HEK293 (cell line): ENCODE results near the gene HDAC8.

Experiments
- CTCF ChIA-PET: fragments of 350-600 bp; formaldehyde crosslinking; extraction: SDS; loops from one replicate; lab custom pipeline; 2021; ENCODE audit warnings: antibody characterized with exemption; lab: Yijun Ruan, JAX
- POLR2A ChIA-PET: fragments of 300-600 bp; formaldehyde crosslinking; extraction: SDS; loops from one replicate; lab custom pipeline; 2020; ENCODE audit warnings: antibody characterized with exemption, inconsistent platforms; lab: Yijun Ruan, JAX
- H3K27ac ChIP-seq: fragments of 200-500 bp; sonication (Bioruptor generic); 2 replicates; pipeline ENCODE4 v1.5.1; 2014; ENCODE audit warnings: low read depth, low read length, control low read depth, inconsistent platforms; ENCODE audit errors: extremely low read depth
- H3K36me3 ChIP-seq, 2 experiments: fragments of 200-500 bp in 1 of 2; sonication (Bioruptor generic) in 1 of 2; 1 replicate in 1 of 2; 2 replicates in 1 of 2; pipeline ENCODE4 v1.5.1; 2014 to 2017; ENCODE audit warnings: inconsistent platforms in 2 of 2, low read length in 2 of 2; ENCODE audit not compliant: control insufficient read depth in 2 of 2, insufficient read depth in 1 of 2
- H3K4me1 ChIP-seq: fragments of 200-500 bp; sonication (Bioruptor generic); 2 replicates; pipeline ENCODE4 v1.5.1; 2014; ENCODE audit warnings: mild to moderate bottlenecking, low read length, inconsistent platforms; ENCODE audit not compliant: control insufficient read depth, insufficient read depth
- H3K4me3 ChIP-seq: 2 replicates; pipeline ENCODE4 v1.5.1; 2011; ENCODE audit warnings: low read depth, mild to moderate bottlenecking, control low read depth, low read length, moderate library complexity
- H3K9me3 ChIP-seq: fragments of 200-500 bp; sonication (Bioruptor generic); 2 replicates; pipeline ENCODE4 v1.5.1; 2014; ENCODE audit warnings: low read depth, low read length, inconsistent platforms; ENCODE audit not compliant: control insufficient read depth, insufficient read depth
- BCL11B ChIP-seq: fragments of 450-650 bp; formaldehyde crosslinking; IDR thresholded peaks from 2 replicates; pipeline ENCODE4 v1.5.1; 2016; ENCODE audit warnings: low read depth, missing biosample characterization, missing genetic modification characterization
- GLIS1 ChIP-seq: fragments of 450-650 bp; formaldehyde crosslinking; IDR thresholded peaks from 2 replicates; pipeline ENCODE4 v1.5.1; 2016; ENCODE audit warnings: missing biosample characterization, missing genetic modification characterization
- HOXA7 ChIP-seq: sonication (generic); formaldehyde crosslinking; IDR thresholded peaks from 2 replicates; pipeline ENCODE4 v1.8.1; 2022; ENCODE audit warnings: missing genetic modification reagents, borderline replicate concordance
- IKZF3 ChIP-seq: fragments of 450-650 bp; IDR thresholded peaks from 2 replicates; pipeline ENCODE4 v1.5.0; 2018; ENCODE audit warnings: missing biosample characterization, mild to moderate bottlenecking, missing genetic modification characterization, moderate library complexity
- KLF9 ChIP-seq: fragments of 450-650 bp; formaldehyde crosslinking; IDR thresholded peaks from 2 replicates; pipeline ENCODE4 v1.5.1; 2016; ENCODE audit warnings: missing biosample characterization, missing genetic modification characterization, low read depth
- ZFHX2 ChIP-seq: fragments of 450-650 bp; formaldehyde crosslinking; conservative IDR thresholded peaks from 2 replicates; pipeline ENCODE4 v1.5.1; 2016; ENCODE audit warnings: missing biosample characterization, missing genetic modification characterization
- ZFP3 ChIP-seq: fragments of 450-650 bp; formaldehyde crosslinking; IDR thresholded peaks from 2 replicates; pipeline ENCODE4 v1.5.1; 2016; ENCODE audit warnings: low read depth, missing biosample characterization, missing genetic modification characterization
- ZFP37 ChIP-seq: fragments of 450-650 bp; formaldehyde crosslinking; IDR thresholded peaks from 2 replicates; pipeline ENCODE4 v1.5.1; 2016; ENCODE audit warnings: missing biosample characterization, missing genetic modification characterization
- ZNF114 ChIP-seq: fragments of 450-650 bp; formaldehyde crosslinking; IDR thresholded peaks from 2 replicates; pipeline ENCODE4 v1.5.0; 2017; ENCODE audit warnings: missing biosample characterization, missing genetic modification characterization
- ZNF132 ChIP-seq: fragments of 450-650 bp; formaldehyde crosslinking; IDR thresholded peaks from 2 replicates; pipeline ENCODE4 v1.5.1; 2017; ENCODE audit warnings: missing biosample characterization, missing genetic modification characterization, borderline replicate concordance
- ZNF138 ChIP-seq: fragments of 450-650 bp; formaldehyde crosslinking; IDR thresholded peaks from 2 replicates; pipeline ENCODE4 v1.5.1; 2016; ENCODE audit warnings: missing biosample characterization, missing genetic modification characterization, borderline replicate concordance
- ZNF146 ChIP-seq: fragments of 450-650 bp; formaldehyde crosslinking; IDR thresholded peaks from 2 replicates; pipeline ENCODE4 v1.5.1; 2016; ENCODE audit warnings: missing biosample characterization, missing genetic modification characterization
- ZNF157 ChIP-seq: fragments of 450-650 bp; formaldehyde crosslinking; IDR thresholded peaks from 2 replicates; pipeline ENCODE4 v1.5.1; 2016; ENCODE audit warnings: missing biosample characterization, missing genetic modification characterization
- ZNF16 ChIP-seq: fragments of 450-650 bp; formaldehyde crosslinking; IDR thresholded peaks from 2 replicates; pipeline ENCODE4 v1.5.1; 2016; ENCODE audit warnings: low read depth, missing biosample characterization, missing genetic modification characterization
- ZNF202 ChIP-seq: fragments of 450-650 bp; formaldehyde crosslinking; IDR thresholded peaks from 2 replicates; pipeline ENCODE4 v1.5.1; 2016; ENCODE audit warnings: missing biosample characterization, missing genetic modification characterization, borderline replicate concordance
- ZNF302 ChIP-seq: fragments of 450-650 bp; formaldehyde crosslinking; IDR thresholded peaks from 2 replicates; pipeline ENCODE4 v1.5.1; 2016; ENCODE audit warnings: missing biosample characterization, missing genetic modification characterization, low read depth
- ZNF37A ChIP-seq: fragments of 450-650 bp; IDR thresholded peaks from 2 replicates; pipeline ENCODE4 v1.5.1; 2018; ENCODE audit warnings: missing biosample characterization, missing genetic modification characterization
- ZNF473 ChIP-seq: fragments of 450-650 bp; formaldehyde crosslinking; IDR thresholded peaks from 2 replicates; pipeline ENCODE4 v1.5.1; 2017; ENCODE audit warnings: missing biosample characterization, missing genetic modification characterization
- ZNF596 ChIP-seq: fragments of 450-650 bp; IDR thresholded peaks from 2 replicates; pipeline ENCODE4 v1.5.0; 2018; ENCODE audit warnings: missing biosample characterization, mild to moderate bottlenecking, missing genetic modification characterization, moderate library complexity
- ZNF623 ChIP-seq: fragments of 450-650 bp; formaldehyde crosslinking; IDR thresholded peaks from 2 replicates; pipeline ENCODE4 v1.5.1; 2016; ENCODE audit warnings: missing biosample characterization, missing genetic modification characterization
- ZNF677 ChIP-seq: fragments of 450-650 bp; IDR thresholded peaks from 2 replicates; pipeline ENCODE4 v1.5.0; 2018; ENCODE audit warnings: missing biosample characterization, mild to moderate bottlenecking, missing genetic modification characterization, moderate library complexity
- ZNF843 ChIP-seq: fragments of 450-650 bp; formaldehyde crosslinking; IDR thresholded peaks from 2 replicates; pipeline ENCODE4 v1.5.1; 2016; ENCODE audit warnings: missing biosample characterization, missing genetic modification characterization
- TF ChIP-seq, protein P1 (sequence below): fragments of 450-650 bp; formaldehyde crosslinking; IDR thresholded peaks from 2 replicates; pipeline ENCODE4 v1.5.1; 2016; ENCODE audit warnings: missing biosample characterization, missing genetic modification characterization, low read depth
- TF ChIP-seq, protein P2 (sequence below): fragments of 450-650 bp; formaldehyde crosslinking; conservative IDR thresholded peaks from 2 replicates; pipeline ENCODE4 v1.5.1; 2016; ENCODE audit warnings: low read depth, missing biosample characterization, missing genetic modification characterization
- TF ChIP-seq, protein P3 (sequence below): fragments of 450-650 bp; formaldehyde crosslinking; IDR thresholded peaks from 2 replicates; pipeline ENCODE4 v1.5.1; 2016; ENCODE audit warnings: missing biosample characterization, missing genetic modification characterization

HDAC8 gene

DNA sequence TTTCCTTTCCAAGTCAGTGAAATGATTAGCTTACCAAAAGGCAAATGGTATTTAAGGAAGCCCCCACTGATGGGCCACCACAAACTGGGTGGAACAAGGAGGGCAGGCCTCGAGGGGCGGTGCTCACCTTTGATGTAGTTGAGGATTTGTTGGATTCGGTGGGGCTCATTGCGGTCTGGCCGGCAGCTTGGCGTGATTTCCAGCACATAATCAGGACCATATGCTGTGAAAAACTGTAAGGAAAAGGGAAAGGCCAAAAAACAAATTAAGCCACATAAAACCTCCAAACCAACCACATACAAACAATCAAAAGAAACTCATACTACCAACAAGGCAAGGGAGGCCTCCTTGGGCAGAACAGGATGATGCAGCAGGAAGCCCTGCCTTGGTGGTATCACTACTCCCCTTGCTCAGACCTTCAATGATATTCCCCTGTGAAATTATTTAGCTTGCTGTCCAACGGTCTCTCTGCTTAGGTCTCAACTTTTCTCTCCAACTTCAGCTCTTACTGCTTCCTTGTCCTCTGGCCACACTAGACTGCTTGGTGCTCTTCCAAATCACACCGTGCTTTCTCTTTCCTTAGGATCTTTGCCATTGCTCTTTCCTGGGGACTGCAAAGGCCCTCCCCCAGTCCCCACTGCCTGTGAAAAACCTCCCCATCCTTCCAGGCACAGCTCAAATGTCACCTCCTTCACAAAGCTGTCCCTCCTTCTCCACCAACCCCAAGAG, 220.9 kb downstream of the HDAC8 start:
- Histone ChIP-seq H3K4me1 (no peaks in the 10 kb centered on the region; the same call in 1 of the 2 replicates), H3K9me3 (no peaks in the 10 kb centered on the region), H3K4me3 (no peak overlapping the region)
- POLR2A ChIA-PET: no interaction called here
- CTCF ChIA-PET: interaction anchor here (0.7 kb wide), 1 partner anchor 106 kb away, joined by 3 read pairs; no protein-coding TSS in a partner anchor
- TF ChIP-seq ZNF843: no peak
- no peak for TF ChIP-seq ZNF146 (tag by site-specific recombination)
- TF ChIP-seq ZNF138 (tag by site-specific recombination): no peak
- TF ChIP-seq, all 188 proteins: peak for 0
- Histone ChIP-seq H3K27ac (no peak overlapping the region), H3K36me3 (peaks cover 0 to 5% of the 10 kb centered on the region in 2 experiments; a peak in 2 of 3 replicates)

DNA sequence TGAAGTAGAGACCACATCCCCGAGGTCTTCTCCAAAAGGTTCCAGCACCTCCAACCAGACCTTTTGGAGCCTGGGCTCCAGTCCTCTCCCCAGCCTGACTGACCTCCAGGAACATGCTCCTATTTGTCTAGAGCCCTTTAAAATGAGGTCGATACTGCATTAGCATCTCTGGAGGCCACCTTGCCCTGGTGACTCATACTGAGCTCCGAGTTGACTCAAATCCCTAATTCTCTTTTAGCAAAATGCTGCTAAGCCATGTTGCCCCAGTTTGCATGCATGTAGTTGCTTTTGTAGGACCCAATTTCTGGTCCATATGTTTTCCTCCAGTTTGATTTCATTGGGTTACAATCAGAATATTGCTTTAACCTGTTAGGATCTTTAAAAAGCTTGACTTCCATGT, 223.5 kb downstream of the HDAC8 start:
- POLR2A ChIA-PET: interaction anchor here (0.6 kb wide), 1 partner anchor 19 kb away, joined by 4 read pairs; no protein-coding TSS in a partner anchor
- TF ChIP-seq, protein P1, sequence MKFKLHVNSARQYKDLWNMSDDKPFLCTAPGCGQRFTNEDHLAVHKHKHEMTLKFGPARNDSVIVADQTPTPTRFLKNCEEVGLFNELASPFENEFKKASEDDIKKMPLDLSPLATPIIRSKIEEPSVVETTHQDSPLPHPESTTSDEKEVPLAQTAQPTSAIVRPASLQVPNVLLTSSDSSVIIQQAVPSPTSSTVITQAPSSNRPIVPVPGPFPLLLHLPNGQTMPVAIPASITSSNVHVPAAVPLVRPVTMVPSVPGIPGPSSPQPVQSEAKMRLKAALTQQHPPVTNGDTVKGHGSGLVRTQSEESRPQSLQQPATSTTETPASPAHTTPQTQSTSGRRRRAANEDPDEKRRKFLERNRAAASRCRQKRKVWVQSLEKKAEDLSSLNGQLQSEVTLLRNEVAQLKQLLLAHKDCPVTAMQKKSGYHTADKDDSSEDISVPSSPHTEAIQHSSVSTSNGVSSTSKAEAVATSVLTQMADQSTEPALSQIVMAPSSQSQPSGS (tag by site-specific recombination): no peak
- TF ChIP-seq KLF9: no peak
- no peak for TF ChIP-seq ZNF132 (tag by site-specific recombination)
- no peak for TF ChIP-seq ZNF114 (tag by site-specific recombination)
- TF ChIP-seq ZNF623 (tag by site-specific recombination): no peak
- no peak for TF ChIP-seq ZNF157
- no peak for TF ChIP-seq ZNF677
- TF ChIP-seq ZNF37A: no peak
- TF ChIP-seq, protein P2, sequence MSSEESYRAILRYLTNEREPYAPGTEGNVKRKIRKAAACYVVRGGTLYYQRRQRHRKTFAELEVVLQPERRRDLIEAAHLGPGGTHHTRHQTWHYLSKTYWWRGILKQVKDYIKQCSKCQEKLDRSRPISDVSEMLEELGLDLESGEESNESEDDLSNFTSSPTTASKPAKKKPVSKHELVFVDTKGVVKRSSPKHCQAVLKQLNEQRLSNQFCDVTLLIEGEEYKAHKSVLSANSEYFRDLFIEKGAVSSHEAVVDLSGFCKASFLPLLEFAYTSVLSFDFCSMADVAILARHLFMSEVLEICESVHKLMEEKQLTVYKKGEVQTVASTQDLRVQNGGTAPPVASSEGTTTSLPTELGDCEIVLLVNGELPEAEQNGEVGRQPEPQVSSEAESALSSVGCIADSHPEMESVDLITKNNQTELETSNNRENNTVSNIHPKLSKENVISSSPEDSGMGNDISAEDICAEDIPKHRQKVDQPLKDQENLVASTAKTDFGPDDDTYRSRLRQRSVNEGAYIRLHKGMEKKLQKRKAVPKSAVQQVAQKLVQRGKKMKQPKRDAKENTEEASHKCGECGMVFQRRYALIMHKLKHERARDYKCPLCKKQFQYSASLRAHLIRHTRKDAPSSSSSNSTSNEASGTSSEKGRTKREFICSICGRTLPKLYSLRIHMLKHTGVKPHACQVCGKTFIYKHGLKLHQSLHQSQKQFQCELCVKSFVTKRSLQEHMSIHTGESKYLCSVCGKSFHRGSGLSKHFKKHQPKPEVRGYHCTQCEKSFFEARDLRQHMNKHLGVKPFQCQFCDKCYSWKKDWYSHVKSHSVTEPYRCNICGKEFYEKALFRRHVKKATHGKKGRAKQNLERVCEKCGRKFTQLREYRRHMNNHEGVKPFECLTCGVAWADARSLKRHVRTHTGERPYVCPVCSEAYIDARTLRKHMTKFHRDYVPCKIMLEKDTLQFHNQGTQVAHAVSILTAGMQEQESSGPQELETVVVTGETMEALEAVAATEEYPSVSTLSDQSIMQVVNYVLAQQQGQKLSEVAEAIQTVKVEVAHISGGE (tag by site-specific recombination): no peak
- TF ChIP-seq ZFP3 (tag by site-specific recombination): no peak
- no peak for TF ChIP-seq ZNF473
- CTCF ChIA-PET: interaction anchor here (0.6 kb wide), 1 partner anchor 56 kb away, joined by 3 read pairs; no protein-coding TSS in a partner anchor
- no peaks in the 10 kb centered on the region for H3K9me3 ChIP-seq
- H3K4me3 ChIP-seq: no peak overlapping the region
- H3K36me3 ChIP-seq: peaks cover 0 to 5% of the 10 kb centered on the region in 2 experiments; a peak in 2 of 3 replicates
- H3K4me1 ChIP-seq: no peaks in the 10 kb centered on the region; the same call in 1 of the 2 replicates
- no peak overlapping the region for H3K27ac ChIP-seq

DNA sequence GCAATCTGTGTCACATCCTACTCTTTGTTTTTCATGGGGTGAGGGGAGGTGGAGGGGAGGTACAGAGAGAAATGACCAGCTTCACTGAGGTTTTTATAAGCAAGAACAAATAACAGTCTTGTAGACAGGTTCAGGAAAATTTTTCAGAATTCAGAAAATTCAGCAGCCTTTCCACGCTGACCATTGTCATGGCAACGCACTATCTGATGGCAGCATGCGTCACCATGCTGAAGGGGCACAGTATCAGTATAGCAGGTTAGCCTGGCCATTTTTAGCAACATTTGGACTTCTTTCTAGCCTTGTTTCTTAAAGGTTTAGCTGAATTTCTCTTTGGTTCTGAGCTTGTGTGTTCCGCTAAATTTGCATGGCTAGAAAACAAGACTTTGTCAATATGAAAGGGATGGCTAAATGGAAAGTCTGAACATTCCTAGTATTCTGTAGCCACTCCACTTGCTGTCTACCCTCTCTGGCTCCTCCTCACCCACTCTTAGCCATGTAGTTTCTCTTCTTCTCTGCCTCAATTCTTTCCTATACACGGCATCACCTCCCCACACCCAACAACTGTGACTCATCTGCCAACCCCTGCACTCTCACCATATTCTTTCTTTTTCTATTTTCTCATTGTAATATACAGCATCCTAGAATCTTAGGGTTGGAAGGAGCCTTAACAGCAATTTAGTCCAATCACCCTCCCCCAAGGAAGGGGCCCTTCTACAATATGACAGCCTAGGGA, 224.2 kb downstream of the HDAC8 start:
- no peak overlapping the region for H3K27ac ChIP-seq
- H3K4me3 ChIP-seq: no peak overlapping the region
- ChIA-PET POLR2A (interaction anchor here (1.2 kb wide), 1 partner anchor 71 kb away, joined by 6 read pairs; the partner anchor contains the start of gene RPS4X), CTCF (interaction anchor here (1.2 kb wide), 1 partner anchor 103 kb away, joined by 4 read pairs; no protein-coding TSS in a partner anchor)
- H3K36me3 ChIP-seq: peaks cover 0 to 5% of the 10 kb centered on the region in 2 experiments; a peak in 2 of 3 replicates
- no peaks in the 10 kb centered on the region for H3K9me3 ChIP-seq
- no peaks in the 10 kb centered on the region; the same call in 1 of the 2 replicates for H3K4me1 ChIP-seq
- TF ChIP-seq ZNF302 (tag by site-specific recombination) (no peak), ZNF596 (tag by site-specific recombination) (no peak), ZNF202 (tag by site-specific recombination) (no peak), ZFP37 (no peak), HOXA7 (CRISPR knock-in tag) (no peak), ZNF16 (no peak), ZFHX2 (tag by site-specific recombination) (no peak), BCL11B (tag by site-specific recombination) (no peak), IKZF3 (tag by site-specific recombination) (no peak), GLIS1 (tag by site-specific recombination) (no peak), ZNF132 (tag by site-specific recombination) (no peak)
- TF ChIP-seq, protein P3, sequence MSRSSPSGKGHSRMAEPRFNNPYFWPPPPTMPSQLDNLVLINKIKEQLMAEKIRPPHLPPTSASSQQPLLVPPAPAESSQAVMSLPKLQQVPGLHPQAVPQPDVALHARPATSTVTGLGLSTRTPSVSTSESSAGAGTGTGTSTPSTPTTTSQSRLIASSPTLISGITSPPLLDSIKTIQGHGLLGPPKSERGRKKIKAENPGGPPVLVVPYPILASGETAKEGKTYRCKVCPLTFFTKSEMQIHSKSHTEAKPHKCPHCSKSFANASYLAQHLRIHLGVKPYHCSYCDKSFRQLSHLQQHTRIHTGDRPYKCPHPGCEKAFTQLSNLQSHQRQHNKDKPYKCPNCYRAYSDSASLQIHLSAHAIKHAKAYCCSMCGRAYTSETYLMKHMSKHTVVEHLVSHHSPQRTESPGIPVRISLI (tag by site-specific recombination): no peak
